Stimulated activated CD8-positive, alpha-beta memory T cell treated with anti-CD3 and anti-CD28 coated beads, Interleukin-12 subunit alpha, Interleukin-12 subunit beta, amount 100 ng/mL, for 4 hours (primary cell): ENCODE data around the gene TPRX1.
A peak's percentile ranks its signal among the peaks of the same experiment; 100 is the strongest.
"Not testable (repeated sequence)": the region's sequence is repeated elsewhere in the genome, so short reads cannot be mapped to it uniquely, and the experiment has no call there.

Experiments
- DNase-seq: peaks from one replicate; pipeline ENCODE4 v3.0.0-alpha.2; 2020; ENCODE audit warnings: low read depth

The TPRX1 gene

DNA sequence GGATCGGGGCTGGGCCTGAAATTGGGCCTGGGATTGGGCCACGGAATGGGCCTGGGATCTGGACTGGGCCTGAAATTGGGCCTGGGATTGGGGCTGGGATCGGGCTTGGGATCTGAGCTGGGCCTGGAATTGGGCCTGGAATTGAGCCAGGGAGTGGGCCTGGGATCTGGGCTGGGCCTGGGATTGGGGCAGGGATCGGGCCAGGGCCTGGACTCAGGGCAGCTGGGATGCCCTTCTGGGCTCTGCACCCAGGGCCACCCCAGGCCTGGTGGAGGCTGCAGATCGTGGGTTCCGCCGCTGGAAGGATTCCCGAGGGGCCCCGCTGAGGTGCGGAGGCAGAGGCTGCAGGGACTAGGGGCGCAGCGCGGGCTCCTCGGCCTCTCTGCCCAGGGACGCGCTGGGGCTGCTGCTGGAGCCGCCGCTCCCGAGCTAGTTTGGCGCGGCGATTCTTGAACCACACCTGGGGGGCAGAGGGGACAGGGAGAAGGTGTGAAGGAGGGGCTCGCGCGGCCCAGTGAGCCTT is 1.8 kb downstream of the TPRX1 start:
- DNase-seq, result no peak

- no peak for DNase-seq
These were observed 3.1 kb downstream of the TPRX1 start for GRCh38 chr19:47801270-47801669.

DNA sequence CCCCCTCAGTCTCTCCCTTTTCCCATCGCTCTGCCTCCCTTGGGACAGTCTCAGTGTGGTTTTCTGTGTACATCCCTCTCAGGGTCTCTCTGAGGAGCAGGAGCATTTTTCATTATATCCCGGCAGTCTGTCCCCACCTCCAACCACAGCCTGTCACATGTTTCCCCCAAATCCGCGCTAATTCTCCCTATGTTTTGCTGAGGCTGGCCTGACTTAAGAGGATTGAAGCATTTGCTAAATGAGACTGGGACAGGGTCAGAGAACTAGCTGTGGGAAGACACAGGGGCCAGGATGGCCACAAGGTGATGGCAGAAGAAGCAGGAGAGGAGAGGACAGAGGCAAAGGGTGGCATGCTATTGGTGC is 5.5 kb downstream of the TPRX1 start:
- DNase-seq, result no peak

- no peak for DNase-seq
These were observed 6.1 kb downstream of the TPRX1 start for GRCh38 chr19:47797996-47798903.

- DNase-seq, result no peak
These were observed 7.6 kb downstream of the TPRX1 start for GRCh38 chr19:47796785-47797184.

- no peak for DNase-seq
These were observed 9.8 kb downstream of the TPRX1 start for GRCh38 chr19:47794526-47794925.

DNA sequence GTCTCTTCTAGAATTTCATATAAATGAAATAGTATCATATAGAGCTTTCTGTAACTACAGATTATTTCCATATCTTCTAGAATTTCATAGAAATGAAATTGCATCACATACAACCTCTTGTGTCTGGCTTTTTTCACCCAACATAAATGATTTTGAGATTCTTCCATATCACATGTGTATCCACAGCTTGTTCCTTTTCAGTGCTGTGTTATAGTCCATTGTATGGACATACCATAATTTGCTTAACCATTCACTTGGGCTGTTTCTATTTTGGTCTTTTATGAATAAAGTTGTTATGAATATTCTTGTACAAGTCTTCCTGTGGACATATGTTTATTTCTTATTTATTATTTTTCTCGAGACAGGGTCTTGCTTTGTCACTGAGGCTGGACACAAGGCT is 11.7 kb downstream of the TPRX1 start:
- no peak for DNase-seq

- DNase-seq, result peak; percentile 58
These were observed 13.9 kb downstream of the TPRX1 start for GRCh38 chr19:47790398-47790814.

- not testable (repeated sequence) for DNase-seq
These were observed 14.5 kb downstream of the TPRX1 start for GRCh38 chr19:47789811-47790210.

DNA sequence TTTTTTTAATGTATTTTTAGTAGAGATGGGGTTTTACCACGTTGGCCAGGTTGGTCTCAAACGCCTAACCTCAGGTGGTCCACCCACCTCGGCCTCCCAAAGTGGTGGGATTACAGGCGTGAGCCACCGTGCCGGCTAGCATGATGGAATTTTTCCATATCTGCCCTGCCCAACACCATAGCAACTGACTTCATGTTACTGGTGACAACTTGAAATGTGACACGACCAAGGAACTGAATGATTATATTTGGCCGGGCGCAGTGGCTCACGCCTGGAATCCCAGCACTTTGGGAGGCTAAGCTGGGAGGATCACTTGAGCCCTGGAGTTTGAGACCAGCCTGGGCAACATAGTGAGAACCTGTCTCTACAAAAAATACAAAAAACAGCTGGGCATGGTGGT is 17.0 kb downstream of the TPRX1 start:
- not testable (repeated sequence) for DNase-seq

- DNase-seq, result no peak
These were observed 17.8 kb downstream of the TPRX1 start for GRCh38 chr19:47786566-47786965.

DNA sequence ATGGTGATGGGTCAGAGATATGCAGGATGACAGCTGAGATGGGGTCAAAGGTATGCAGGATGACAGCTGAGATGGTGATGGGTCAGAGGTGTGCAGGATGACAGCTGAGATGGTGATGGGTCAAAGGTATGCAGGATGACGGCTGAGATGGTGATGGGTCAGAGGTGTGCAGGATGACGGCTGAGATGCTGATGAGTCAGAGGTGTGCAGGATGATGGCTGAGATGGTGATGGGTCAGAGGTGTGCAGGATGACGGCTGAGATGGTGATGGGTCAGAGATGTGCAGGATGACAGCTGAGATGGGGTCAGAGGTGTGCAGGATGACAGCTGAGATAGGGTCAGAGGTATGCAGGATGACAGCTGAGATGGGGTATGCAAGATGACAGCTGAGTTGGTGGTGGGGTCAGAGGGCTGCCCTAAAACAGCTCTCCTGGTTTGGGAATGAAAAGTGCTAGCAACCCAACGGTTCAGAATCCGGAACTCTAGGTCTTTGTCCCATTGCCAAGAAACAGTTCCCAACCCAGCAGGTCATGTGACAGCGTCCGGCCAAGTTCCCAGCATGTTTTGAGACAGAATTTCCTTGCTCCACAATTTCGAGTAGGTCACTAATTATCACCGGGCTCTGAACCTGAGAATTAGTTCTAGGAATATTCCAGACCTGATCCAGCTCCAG is 22.6 kb downstream of the TPRX1 start:
- DNase-seq, result no peak

- no peak for DNase-seq
These were observed 24.2 kb downstream of the TPRX1 start for GRCh38 chr19:47780215-47780551.

- DNase-seq, result no peak
These were observed 24.7 kb downstream of the TPRX1 start for GRCh38 chr19:47779524-47780214.

DNA sequence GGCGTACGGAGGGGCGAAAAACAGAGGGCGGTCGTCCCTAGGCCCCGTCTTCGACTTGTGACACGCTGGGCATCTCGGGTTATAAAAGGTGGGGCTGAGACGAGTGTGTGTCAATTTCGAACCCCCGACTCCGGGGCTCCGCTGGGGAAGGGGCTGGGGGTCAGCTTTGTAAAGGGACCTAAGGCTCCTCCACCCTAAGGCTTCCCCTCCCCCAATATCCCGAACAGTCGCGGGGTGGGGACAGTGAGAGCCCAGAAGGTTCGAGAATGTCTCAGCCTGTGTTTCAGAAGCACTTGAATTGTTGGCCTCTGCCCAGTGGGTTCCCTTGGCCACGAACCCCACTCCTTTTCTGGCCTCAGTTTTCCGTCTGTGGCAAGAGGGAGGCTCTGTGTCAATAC is 25.4 kb downstream of the TPRX1 start:
- no peak for DNase-seq

- DNase-seq, result peak; percentile 61
These were observed 26.1 kb downstream of the TPRX1 start, which contains the start of gene SELENOW for GRCh38 chr19:47778049-47778953. Gene SELENOW (plus strand): TSS chr19:47778703. CDS start chr19:47778786, 83 bp downstream.

DNA sequence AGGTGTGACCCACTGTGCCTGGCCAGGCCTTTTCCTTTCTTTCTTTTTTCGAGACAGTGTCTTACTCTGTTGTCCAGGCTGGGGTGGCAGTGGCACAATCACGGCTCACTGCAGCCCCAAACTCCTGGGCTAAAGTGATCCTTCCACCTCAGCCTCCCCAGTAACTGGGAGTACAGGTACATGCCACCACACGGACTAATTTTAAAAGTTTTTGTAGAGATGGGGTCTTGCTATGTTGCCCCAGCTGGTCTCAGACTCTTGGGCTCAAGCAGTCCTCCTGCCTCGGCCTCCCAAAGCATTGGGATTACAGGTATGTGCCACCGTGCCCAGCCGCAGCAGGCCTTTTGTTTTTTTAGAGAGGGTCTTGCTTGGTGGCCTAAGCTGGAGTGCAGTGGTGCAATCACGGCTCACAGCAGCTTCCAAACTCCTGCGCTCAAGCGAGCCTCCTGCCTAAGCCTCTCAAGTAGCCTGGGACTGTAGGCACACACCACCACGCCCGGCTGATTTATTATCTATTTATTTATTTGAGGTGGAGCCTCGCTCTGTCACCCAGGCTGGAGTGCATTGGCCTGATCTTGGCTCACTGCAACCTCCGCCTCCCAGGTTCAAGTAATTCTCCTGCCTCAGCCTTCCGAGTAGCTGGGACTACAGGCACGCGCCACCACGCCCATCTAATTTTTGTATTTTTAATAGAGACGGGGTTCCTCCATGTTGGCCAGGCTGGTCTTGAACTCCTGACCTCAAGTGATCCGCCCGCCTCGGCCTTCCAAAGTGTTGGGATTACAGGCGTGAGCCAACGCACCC is 26.9 kb downstream of the TPRX1 start:
- DNase-seq, result not testable (repeated sequence)

GRCh38 chr19:47776568-47776967 is 27.8 kb downstream of the TPRX1 start:
- DNase-seq, result no peak

DNA sequence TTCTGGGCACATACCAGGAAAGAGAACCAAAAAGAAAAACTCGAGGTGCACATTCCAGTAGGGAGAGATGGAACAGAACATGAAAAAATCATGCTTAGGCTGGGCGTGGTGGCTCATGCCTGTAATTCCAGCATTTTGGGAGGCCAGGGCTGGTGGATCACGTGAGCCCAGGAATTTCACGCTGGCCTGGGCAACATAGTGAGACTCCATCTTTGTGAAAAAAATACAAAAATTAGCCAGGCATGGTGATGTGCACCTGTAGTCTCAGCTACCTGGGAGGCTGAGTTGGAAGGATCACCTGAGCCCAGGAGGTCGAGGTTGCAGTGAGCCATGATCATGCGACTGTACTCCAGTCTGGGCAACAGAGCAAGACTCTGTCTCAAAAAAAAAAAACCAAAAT is 33.1 kb downstream of the TPRX1 start:
- DNase-seq, result not testable (repeated sequence)

- DNase-seq, result no peak
These were observed 34.8 kb downstream of the TPRX1 start for GRCh38 chr19:47769534-47769933.

- DNase-seq, result no peak
These were observed 35.7 kb downstream of the TPRX1 start for GRCh38 chr19:47768604-47769003.
